Endodermal cell (in vitro differentiated cells): ENCODE results near the gene HOXA5. TPM values are rescaled to one million over a fixed set of nuclear protein-coding genes. Genes with fewer than 3 reads are reported as not detected.

Experiments used
- DNase-seq: peaks from one replicate; pipeline ENCODE4 v3.0.0-alpha.2; 2017
- H3K27ac ChIP-seq: 2 replicates; pipeline ENCODE4 v1.5.1; 2013; ENCODE audit warnings: mild to moderate bottlenecking, low read depth, low read length, moderate library complexity
- H3K27me3 ChIP-seq: 2 replicates; pipeline ENCODE4 v1.6.1; 2013; ENCODE audit warnings: mild to moderate bottlenecking, low read length, moderate library complexity; ENCODE audit not compliant: insufficient read depth, control insufficient read depth, poor library complexity, severe bottlenecking
- H3K36me3 ChIP-seq: 2 replicates; pipeline ENCODE4 v1.7.0; 2013; ENCODE audit warnings: mild to moderate bottlenecking, low read length, moderate library complexity; ENCODE audit not compliant: control insufficient read depth, insufficient read depth
- H3K4me1 ChIP-seq: one replicate; pipeline ENCODE4 v1.7.0; 2013; ENCODE audit warnings: low read length; ENCODE audit not compliant: control insufficient read depth, insufficient read depth
- H3K4me3 ChIP-seq: 2 replicates; pipeline ENCODE4 v1.5.1; 2013; ENCODE audit warnings: mild to moderate bottlenecking, low read length, moderate library complexity
- H3K9ac ChIP-seq: 2 replicates; pipeline ENCODE4 v1.6.1; 2013; ENCODE audit warnings: mild to moderate bottlenecking, low read length, moderate library complexity; ENCODE audit not compliant: poor library complexity, severe bottlenecking; ENCODE audit errors: extremely low read depth
- H3K9me3 ChIP-seq: 2 replicates; pipeline ENCODE4 v1.6.1; 2013; ENCODE audit warnings: mild to moderate bottlenecking, low read length, moderate library complexity; ENCODE audit not compliant: control insufficient read depth
- H3K27ac Mint-ChIP-seq: 2 replicates; pipeline ENCODE4 v1.8.0; 2020; ENCODE audit warnings: mixed read lengths
- H3K27me3 Mint-ChIP-seq: 2 replicates; pipeline ENCODE4 v1.8.0; 2021; ENCODE audit warnings: mild to moderate bottlenecking, mixed read lengths; ENCODE audit not compliant: insufficient read depth
- H3K36me3 Mint-ChIP-seq: 2 replicates; pipeline ENCODE4 v1.8.0; 2020; ENCODE audit warnings: low read depth, mixed read lengths
- H3K4me1 Mint-ChIP-seq: 2 replicates; pipeline ENCODE4 v1.8.0; 2020; ENCODE audit warnings: mixed read lengths
- H3K4me3 Mint-ChIP-seq: 2 replicates; pipeline ENCODE4 v1.8.0; 2020; ENCODE audit warnings: mild to moderate bottlenecking, moderate library complexity, mixed read lengths
- H3K9me3 Mint-ChIP-seq: 2 replicates; pipeline ENCODE4 v1.8.0; 2020; ENCODE audit warnings: mild to moderate bottlenecking, mixed read lengths
- CTCF ChIP-seq: fragments of 200-600 bp; sonication (generic); conservative IDR thresholded peaks from 2 replicates; pipeline ENCODE4 v1.5.0; 2021; ENCODE audit warnings: antibody characterized with exemption, mild to moderate bottlenecking
- WGBS, 2 experiments: methylation state at CpG; one replicate each; pipeline versions ENCODE4 v1.1.5 to v1.1.7; 2013; ENCODE audit warnings: missing lambda C conversion rate in 2 of 2, mixed read lengths in 1 of 2; ENCODE audit not compliant: insufficient coverage in 1 of 2, insufficient read length in 1 of 2; 5-methylcytosine and 5-hydroxymethylcytosine counted together
- total RNA-seq, 2 donors: library from RNA; stranded (reverse); fragmentation: NEBNext Ultra II Directional in 1 of 2; extraction: Animal tissue kit (Norgen Biotek cat#: 25700) in 1 of 2; gene quantifications; 2 replicates in 1 of 2; 3 replicates in 1 of 2; pipeline ENCODE4 v1.2.1, GENCODE V29; 2021

HOXA5 gene
- total RNA-seq, 2 donors from 2014 or later = not detected

GRCh38 chr7:27160145-27160545, 16.7 kb upstream of the HOXA5 start:
- Mint-ChIP-seq H3K27ac (no peak overlapping the region), H3K9me3 (peaks cover 36% of the 10 kb centered on the region), H3K4me1 (no peaks in the 10 kb centered on the region), H3K4me3 (no peak overlapping the region), H3K27me3 (peaks cover 99% of the 10 kb centered on the region), H3K36me3 (peaks cover 2% of the 10 kb centered on the region)
- WGBS, 2 experiments = 73 to 74% methylated on average over 18 to 23 of the region's 23 CpGs
- Histone ChIP-seq H3K27ac (peak overlapping the region; percentile 36), H3K27me3 (peaks cover 100% of the 10 kb centered on the region), H3K9me3 (peaks cover 28% of the 10 kb centered on the region), H3K9ac (no peak overlapping the region), H3K4me3 (no peak overlapping the region), H3K36me3 (no peaks in the 10 kb centered on the region), H3K4me1 (no peaks in the 10 kb centered on the region)
- peak; percentile 46 for DNase-seq
- no peak for TF ChIP-seq CTCF

GRCh38 chr7:27159266-27160144, 16.0 kb upstream of the HOXA5 start:
- H3K4me3 ChIP-seq = no peak overlapping the region
- WGBS, 2 experiments = 73 to 78% methylated on average over 23 to 25 of the region's 27 CpGs
- peaks cover 100% of the 10 kb centered on the region for H3K27me3 ChIP-seq
- TF ChIP-seq CTCF = no peak
- peak; percentile 42 for DNase-seq
- Mint-ChIP-seq H3K4me3 (no peak overlapping the region), H3K27me3 (peaks cover 99% of the 10 kb centered on the region), H3K9me3 (peaks cover 40% of the 10 kb centered on the region), H3K27ac (no peak overlapping the region), H3K4me1 (no peaks in the 10 kb centered on the region), H3K36me3 (peaks cover 2% of the 10 kb centered on the region)
- peak overlapping the region; percentile 36 for H3K27ac ChIP-seq
- no peak overlapping the region for H3K9ac ChIP-seq
- H3K36me3 ChIP-seq = no peaks in the 10 kb centered on the region
- no peaks in the 10 kb centered on the region for H3K4me1 ChIP-seq
- H3K9me3 ChIP-seq = peaks cover 33% of the 10 kb centered on the region

GRCh38 chr7:27158436-27159265, 15.2 kb upstream of the HOXA5 start:
- TF ChIP-seq CTCF = no peak
- WGBS, 2 experiments = 63 to 66% methylated on average over 28 to 35 of the region's 35 CpGs
- peaks cover 99% of the 10 kb centered on the region for H3K27me3 Mint-ChIP-seq
- peaks cover 34% of the 10 kb centered on the region for H3K9me3 ChIP-seq
- peaks cover 100% of the 10 kb centered on the region for H3K27me3 ChIP-seq
- H3K36me3 Mint-ChIP-seq = peaks cover 2% of the 10 kb centered on the region
- no peak overlapping the region for H3K4me3 ChIP-seq
- DNase-seq = peak; percentile 44
- no peak overlapping the region for H3K9ac ChIP-seq
- H3K4me1 ChIP-seq = no peaks in the 10 kb centered on the region
- no peaks in the 10 kb centered on the region for H3K36me3 ChIP-seq
- peaks cover 43% of the 10 kb centered on the region for H3K9me3 Mint-ChIP-seq
- H3K4me1 Mint-ChIP-seq = no peaks in the 10 kb centered on the region
- H3K27ac Mint-ChIP-seq = no peak overlapping the region
- peak overlapping the region; percentile 71 for H3K27ac ChIP-seq
- H3K4me3 Mint-ChIP-seq = no peak overlapping the region
